GM12872 (cell line): ENCODE data around the gene SEMA6A.

Experiments used
- CTCF ChIP-seq: IDR thresholded peaks from 3 replicates; pipeline ENCODE4 v1.5.1; 2011; ENCODE audit warnings: low read depth, mild to moderate bottlenecking, low read length, moderate library complexity; ENCODE audit not compliant: insufficient read depth

Gene SEMA6A

GRCh38 chr5:116439905-116440304, 134.7 kb downstream of the SEMA6A start:
- no peak for TF ChIP-seq CTCF

GRCh38 chr5:116438979-116439554, 135.6 kb downstream of the SEMA6A start:
- TF ChIP-seq CTCF: no peak

GRCh38 chr5:116437922-116438578, 136.6 kb downstream of the SEMA6A start:
- TF ChIP-seq CTCF: no peak

GRCh38 chr5:116437351-116437705, 137.3 kb downstream of the SEMA6A start:
- no peak for TF ChIP-seq CTCF

- TF ChIP-seq CTCF: no peak
Measured at GRCh38 chr5:116436674-116437350, 137.8 kb downstream of the SEMA6A start.

GRCh38 chr5:116428966-116429365, 145.7 kb downstream of the SEMA6A start:
- TF ChIP-seq CTCF: no peak

- no peak for TF ChIP-seq CTCF
Measured at GRCh38 chr5:116428413-116428812, 146.2 kb downstream of the SEMA6A start.
